ENCODE data around the gene KPNA1. TPM values are rescaled to one million over a fixed set of nuclear protein-coding genes. Genes with fewer than 3 reads are reported as not detected.

Gene KPNA1
- total and polyA plus RNA-seq, 2 of the 13 experiments (the other 11 are each of a cell fraction or from before 2014, with no cell fraction given): 15.4 to 30.0 TPM

GRCh38 chr3:122558605-122559004 is 43.9 kb upstream of the KPNA1 start:
- H3K27ac ChIP-seq (ENCODE audit: extremely low read length, insufficient read depth, low read length): no peak overlapping the region
- intact Hi-C loops (cut with micrococcal nuclease; ENCODE audit: unreplicated experiment) (no loop called here), in situ Hi-C loops (cut with HindIII; ENCODE audit: extremely low pct_ligation_motif_present, low pct_unique_long_range_greater_than_20kb) (loop anchor here (5.0 kb wide), 1 partner anchor 119 kb away; no protein-coding TSS in a partner anchor)
- H3K27me3 ChIP-seq (ENCODE audit: control insufficient read depth in 1 of 2, insufficient read depth in 2 of 2, low read length in 2 of 2): no peaks in the 10 kb centered on the region
- peaks cover 16% of the 10 kb centered on the region for H3K4me1 ChIP-seq (ENCODE audit: insufficient read depth, low read length)
- BruUV-seq (replicated peaks): no TSS peak
- no peak overlapping the region for H3K9ac ChIP-seq (ENCODE audit: insufficient read depth, low read depth, low read length)
- H4K20me1 ChIP-seq (ENCODE audit: insufficient read depth, low read length): no peaks in the 10 kb centered on the region
- no peak overlapping the region for H3K4me3 ChIP-seq (replicated peaks in 1 of 3; ENCODE audit: insufficient read depth in 1 of 3, low read depth in 2 of 3, low read length in 3 of 3)
- no peak for FAIRE-seq
- no peaks in the 10 kb centered on the region for H3K79me2 ChIP-seq (ENCODE audit: insufficient read depth, low read length)
- ChIA-PET CTCF (ENCODE audit: low intra/inter-chr PET ratio, low total read pairs) (no interaction called here), POLR2A (interaction anchor here (1.0 to 1.3 kb wide), 2 partner anchors 102 to 121 kb away, joined by 3 read pairs; no protein-coding TSS in a partner anchor)
- no peak overlapping the region for H2AFZ ChIP-seq (ENCODE audit: low read length)
- WGBS (ENCODE audit: low lambda C conversion rate): 75% methylated on average over 6 of the region's 6 CpGs
- no peaks in the 10 kb centered on the region for H3K9me3 ChIP-seq (ENCODE audit: low read length)
- DNase-seq (ENCODE audit: low spot score): peak; percentile 25
- H3K4me2 ChIP-seq (ENCODE audit: low read depth, low read length): no peak overlapping the region
- peak; percentile 76 for ATAC-seq
- no peaks in the 10 kb centered on the region for H3K36me3 ChIP-seq (replicated peaks in 1 of 2; ENCODE audit: control insufficient read depth in 1 of 2, insufficient read depth in 2 of 2, low read length in 2 of 2)
- peak; percentile 65 for TF ChIP-seq HNF4A (CRISPR knock-in tag; IDR thresholded peaks at IDR 0.05)
- TF ChIP-seq RFXANK (CRISPR knock-in tag; IDR thresholded peaks at IDR 0.05): no peak
- TF ChIP-seq ZNF468 (CRISPR knock-in tag; IDR thresholded peaks at IDR 0.05): no peak
- TF ChIP-seq, protein P1, sequence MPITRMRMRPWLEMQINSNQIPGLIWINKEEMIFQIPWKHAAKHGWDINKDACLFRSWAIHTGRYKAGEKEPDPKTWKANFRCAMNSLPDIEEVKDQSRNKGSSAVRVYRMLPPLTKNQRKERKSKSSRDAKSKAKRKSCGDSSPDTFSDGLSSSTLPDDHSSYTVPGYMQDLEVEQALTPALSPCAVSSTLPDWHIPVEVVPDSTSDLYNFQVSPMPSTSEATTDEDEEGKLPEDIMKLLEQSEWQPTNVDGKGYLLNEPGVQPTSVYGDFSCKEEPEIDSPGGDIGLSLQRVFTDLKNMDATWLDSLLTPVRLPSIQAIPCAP (CRISPR knock-in tag; IDR thresholded peaks at IDR 0.05; ENCODE audit: low read depth): no peak
- TF ChIP-seq SOX6 (IDR thresholded peaks at IDR 0.05): no peak
- peak; percentile 24; the same call in 1 of the 2 replicates for TF ChIP-seq SOX6 (CRISPR knock-in tag; IDR thresholded peaks at IDR 0.05)
- peak; percentile 93 for TF ChIP-seq RARA (CRISPR knock-in tag; IDR thresholded peaks at IDR 0.05)
- TF ChIP-seq ARID5B (CRISPR knock-in tag; IDR thresholded peaks at IDR 0.05): peak; percentile 33; the same call in 1 of the 2 replicates
- TF ChIP-seq ZZZ3 (CRISPR knock-in tag; IDR thresholded peaks at IDR 0.05; ENCODE audit: borderline replicate concordance): no peak
- TF ChIP-seq CEBPG (CRISPR knock-in tag; IDR thresholded peaks at IDR 0.05): peak; percentile 81
- TF ChIP-seq, protein P2, sequence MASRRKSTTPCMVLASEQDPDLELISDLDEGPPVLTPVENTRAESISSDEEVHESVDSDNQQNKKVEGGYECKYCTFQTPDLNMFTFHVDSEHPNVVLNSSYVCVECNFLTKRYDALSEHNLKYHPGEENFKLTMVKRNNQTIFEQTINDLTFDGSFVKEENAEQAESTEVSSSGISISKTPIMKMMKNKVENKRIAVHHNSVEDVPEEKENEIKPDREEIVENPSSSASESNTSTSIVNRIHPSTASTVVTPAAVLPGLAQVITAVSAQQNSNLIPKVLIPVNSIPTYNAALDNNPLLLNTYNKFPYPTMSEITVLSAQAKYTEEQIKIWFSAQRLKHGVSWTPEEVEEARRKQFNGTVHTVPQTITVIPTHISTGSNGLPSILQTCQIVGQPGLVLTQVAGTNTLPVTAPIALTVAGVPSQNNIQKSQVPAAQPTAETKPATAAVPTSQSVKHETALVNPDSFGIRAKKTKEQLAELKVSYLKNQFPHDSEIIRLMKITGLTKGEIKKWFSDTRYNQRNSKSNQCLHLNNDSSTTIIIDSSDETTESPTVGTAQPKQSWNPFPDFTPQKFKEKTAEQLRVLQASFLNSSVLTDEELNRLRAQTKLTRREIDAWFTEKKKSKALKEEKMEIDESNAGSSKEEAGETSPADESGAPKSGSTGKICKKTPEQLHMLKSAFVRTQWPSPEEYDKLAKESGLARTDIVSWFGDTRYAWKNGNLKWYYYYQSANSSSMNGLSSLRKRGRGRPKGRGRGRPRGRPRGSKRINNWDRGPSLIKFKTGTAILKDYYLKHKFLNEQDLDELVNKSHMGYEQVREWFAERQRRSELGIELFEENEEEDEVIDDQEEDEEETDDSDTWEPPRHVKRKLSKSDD (CRISPR knock-in tag; IDR thresholded peaks at IDR 0.05; ENCODE audit: low read depth): no peak
- TF ChIP-seq CEBPB (IDR thresholded peaks at IDR 0.05; ENCODE audit: borderline replicate concordance, low read depth, low read length): peak; percentile 75
- TF ChIP-seq RXRA (CRISPR knock-in tag; IDR thresholded peaks at IDR 0.05): peak; percentile 71; the same call in 1 of the 2 replicates
- TF ChIP-seq NCOR1 (IDR thresholded peaks at IDR 0.05; ENCODE audit: borderline replicate concordance, low read length): 0 out of 2 replicates have a peak, but pooled peaks have one; percentile 20
- TF ChIP-seq, protein P3, sequence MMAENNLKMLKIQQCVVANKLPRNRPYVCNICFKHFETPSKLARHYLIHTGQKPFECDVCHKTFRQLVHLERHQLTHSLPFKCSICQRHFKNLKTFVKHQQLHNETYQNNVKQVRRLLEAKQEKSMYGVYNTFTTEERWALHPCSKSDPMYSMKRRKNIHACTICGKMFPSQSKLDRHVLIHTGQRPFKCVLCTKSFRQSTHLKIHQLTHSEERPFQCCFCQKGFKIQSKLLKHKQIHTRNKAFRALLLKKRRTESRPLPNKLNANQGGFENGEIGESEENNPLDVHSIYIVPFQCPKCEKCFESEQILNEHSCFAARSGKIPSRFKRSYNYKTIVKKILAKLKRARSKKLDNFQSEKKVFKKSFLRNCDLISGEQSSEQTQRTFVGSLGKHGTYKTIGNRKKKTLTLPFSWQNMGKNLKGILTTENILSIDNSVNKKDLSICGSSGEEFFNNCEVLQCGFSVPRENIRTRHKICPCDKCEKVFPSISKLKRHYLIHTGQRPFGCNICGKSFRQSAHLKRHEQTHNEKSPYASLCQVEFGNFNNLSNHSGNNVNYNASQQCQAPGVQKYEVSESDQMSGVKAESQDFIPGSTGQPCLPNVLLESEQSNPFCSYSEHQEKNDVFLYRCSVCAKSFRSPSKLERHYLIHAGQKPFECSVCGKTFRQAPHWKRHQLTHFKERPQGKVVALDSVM (CRISPR knock-in tag; IDR thresholded peaks at IDR 0.05): peak; percentile 52; the same call in 1 of the 2 replicates
- TF ChIP-seq MBNL3 (CRISPR knock-in tag; conservative IDR thresholded peaks at IDR 0.05): no peak
- TF ChIP-seq ZNF121 (CRISPR knock-in tag; IDR thresholded peaks at IDR 0.05): peak; percentile 49; the same call in 1 of the 2 replicates

Measured in HepG2 (cell line).